Panc1 (cell line): ENCODE measurements around the gene MADD.

Experiments
- POLR2AphosphoS5 ChIP-seq: IDR thresholded peaks from 2 replicates; pipeline ENCODE4 v1.6.1; 2012; ENCODE audit warnings: mild to moderate bottlenecking, low read depth, low read length, moderate library complexity
- SIN3A ChIP-seq: IDR thresholded peaks from 2 replicates; pipeline ENCODE4 v1.6.1; 2012; ENCODE audit warnings: low read depth, mild to moderate bottlenecking, low read length, moderate library complexity, borderline replicate concordance; ENCODE audit not compliant: insufficient read depth
- TCF7L2 ChIP-seq: IDR thresholded peaks from 2 replicates; pipeline ENCODE4 v1.6.1; 2011; ENCODE audit warnings: mild to moderate bottlenecking, low read depth, low read length, inconsistent platforms
- TF ChIP-seq, protein P1 (sequence below): fragments of 450-650 bp; IDR thresholded peaks from 2 replicates; pipeline ENCODE4 v1.5.1; 2017; ENCODE audit warnings: mild to moderate bottlenecking
- TF ChIP-seq, protein P2 (sequence below), 2 experiments: IDR thresholded peaks; 2 replicates each; pipeline ENCODE4 v1.6.1; 2011 to 2012; ENCODE audit warnings: low read depth in 2 of 2, control low read depth in 1 of 2, low read length in 1 of 2, mild to moderate bottlenecking in 1 of 2, moderate library complexity in 1 of 2; ENCODE audit not compliant: insufficient read depth in 1 of 2

DNA sequence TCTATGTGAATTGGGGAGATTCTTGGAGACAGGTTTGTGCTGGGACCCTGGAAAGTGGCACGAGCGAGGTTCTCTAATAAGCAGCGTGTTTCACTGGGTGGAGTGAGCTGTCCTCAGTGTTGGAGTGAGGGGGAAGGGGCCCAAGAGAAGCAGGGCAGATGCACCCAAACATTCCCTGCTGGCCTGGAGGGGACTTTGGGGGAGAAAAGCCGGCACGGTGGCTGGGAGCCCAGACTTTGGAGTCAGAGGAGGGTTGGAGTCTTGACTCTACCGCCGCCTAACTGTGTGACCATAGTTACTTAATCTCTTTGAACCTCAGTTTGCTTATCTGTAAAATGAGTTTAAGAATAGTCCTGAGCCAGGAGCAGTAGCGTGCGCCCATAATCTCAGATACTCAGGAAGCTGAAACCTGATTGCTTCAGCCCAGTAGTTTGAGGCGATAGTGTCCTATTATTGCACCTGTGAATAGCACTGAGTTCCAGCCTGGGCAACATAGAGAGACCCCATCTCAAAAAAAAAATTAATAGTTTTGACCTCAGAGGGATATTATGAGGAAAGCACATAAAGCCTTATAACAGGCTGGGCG is 11.5 kb upstream of the MADD start:
- TF ChIP-seq, protein P1, sequence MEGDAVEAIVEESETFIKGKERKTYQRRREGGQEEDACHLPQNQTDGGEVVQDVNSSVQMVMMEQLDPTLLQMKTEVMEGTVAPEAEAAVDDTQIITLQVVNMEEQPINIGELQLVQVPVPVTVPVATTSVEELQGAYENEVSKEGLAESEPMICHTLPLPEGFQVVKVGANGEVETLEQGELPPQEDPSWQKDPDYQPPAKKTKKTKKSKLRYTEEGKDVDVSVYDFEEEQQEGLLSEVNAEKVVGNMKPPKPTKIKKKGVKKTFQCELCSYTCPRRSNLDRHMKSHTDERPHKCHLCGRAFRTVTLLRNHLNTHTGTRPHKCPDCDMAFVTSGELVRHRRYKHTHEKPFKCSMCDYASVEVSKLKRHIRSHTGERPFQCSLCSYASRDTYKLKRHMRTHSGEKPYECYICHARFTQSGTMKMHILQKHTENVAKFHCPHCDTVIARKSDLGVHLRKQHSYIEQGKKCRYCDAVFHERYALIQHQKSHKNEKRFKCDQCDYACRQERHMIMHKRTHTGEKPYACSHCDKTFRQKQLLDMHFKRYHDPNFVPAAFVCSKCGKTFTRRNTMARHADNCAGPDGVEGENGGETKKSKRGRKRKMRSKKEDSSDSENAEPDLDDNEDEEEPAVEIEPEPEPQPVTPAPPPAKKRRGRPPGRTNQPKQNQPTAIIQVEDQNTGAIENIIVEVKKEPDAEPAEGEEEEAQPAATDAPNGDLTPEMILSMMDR, result no peak
- no peak for TF ChIP-seq POLR2AphosphoS5
- TF ChIP-seq SIN3A, result no peak
- TF ChIP-seq, protein P2, sequence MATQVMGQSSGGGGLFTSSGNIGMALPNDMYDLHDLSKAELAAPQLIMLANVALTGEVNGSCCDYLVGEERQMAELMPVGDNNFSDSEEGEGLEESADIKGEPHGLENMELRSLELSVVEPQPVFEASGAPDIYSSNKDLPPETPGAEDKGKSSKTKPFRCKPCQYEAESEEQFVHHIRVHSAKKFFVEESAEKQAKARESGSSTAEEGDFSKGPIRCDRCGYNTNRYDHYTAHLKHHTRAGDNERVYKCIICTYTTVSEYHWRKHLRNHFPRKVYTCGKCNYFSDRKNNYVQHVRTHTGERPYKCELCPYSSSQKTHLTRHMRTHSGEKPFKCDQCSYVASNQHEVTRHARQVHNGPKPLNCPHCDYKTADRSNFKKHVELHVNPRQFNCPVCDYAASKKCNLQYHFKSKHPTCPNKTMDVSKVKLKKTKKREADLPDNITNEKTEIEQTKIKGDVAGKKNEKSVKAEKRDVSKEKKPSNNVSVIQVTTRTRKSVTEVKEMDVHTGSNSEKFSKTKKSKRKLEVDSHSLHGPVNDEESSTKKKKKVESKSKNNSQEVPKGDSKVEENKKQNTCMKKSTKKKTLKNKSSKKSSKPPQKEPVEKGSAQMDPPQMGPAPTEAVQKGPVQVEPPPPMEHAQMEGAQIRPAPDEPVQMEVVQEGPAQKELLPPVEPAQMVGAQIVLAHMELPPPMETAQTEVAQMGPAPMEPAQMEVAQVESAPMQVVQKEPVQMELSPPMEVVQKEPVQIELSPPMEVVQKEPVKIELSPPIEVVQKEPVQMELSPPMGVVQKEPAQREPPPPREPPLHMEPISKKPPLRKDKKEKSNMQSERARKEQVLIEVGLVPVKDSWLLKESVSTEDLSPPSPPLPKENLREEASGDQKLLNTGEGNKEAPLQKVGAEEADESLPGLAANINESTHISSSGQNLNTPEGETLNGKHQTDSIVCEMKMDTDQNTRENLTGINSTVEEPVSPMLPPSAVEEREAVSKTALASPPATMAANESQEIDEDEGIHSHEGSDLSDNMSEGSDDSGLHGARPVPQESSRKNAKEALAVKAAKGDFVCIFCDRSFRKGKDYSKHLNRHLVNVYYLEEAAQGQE (IDR thresholded peaks at IDR 0.05; ENCODE audit: insufficient read depth in 1 of 2, low read depth in 2 of 2, low read length in 1 of 2), result no peak
- no peak for TF ChIP-seq TCF7L2
